ENCODE measurements around the gene LRRC40. TPM values are rescaled to one million over a fixed set of nuclear protein-coding genes. Genes with fewer than 3 reads are reported as not detected.
"Not testable (repeated sequence)": the region's sequence is repeated elsewhere in the genome, so short reads cannot be mapped to it uniquely, and the experiment has no call there.

The LRRC40 gene
- total RNA-seq, 1 experiment from 2014 or later: 13.4 TPM

DNA sequence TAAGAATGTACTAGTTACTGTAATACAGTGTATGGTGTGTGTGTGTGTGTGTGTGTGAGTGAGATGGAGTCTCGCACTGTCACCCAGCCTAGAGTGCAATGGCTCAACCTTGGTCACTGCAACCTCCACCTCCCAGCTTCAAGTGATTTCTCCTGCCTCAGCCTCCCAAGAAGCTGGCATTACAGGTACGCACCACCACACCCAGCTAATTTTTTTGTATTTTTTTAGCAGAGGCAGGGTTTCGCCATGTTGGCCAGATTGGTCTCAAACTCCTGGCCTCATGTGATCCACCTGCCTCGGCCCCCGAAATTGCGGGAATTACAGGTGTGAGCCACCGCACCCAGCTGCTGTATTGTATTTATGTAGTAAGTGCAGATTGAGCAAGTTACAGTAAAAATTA lies 2.9 kb upstream of the LRRC40 start:
- Histone ChIP-seq H3K36me3 (ENCODE audit: control insufficient read depth in 1 of 2, insufficient read depth in 2 of 2, low read length in 2 of 2) (peaks cover 0 to 5% of the 10 kb centered on the region in 2 experiments; a peak in 3 of 4 replicates), H3K9me2 (ENCODE audit: insufficient read depth) (no peaks in the 10 kb centered on the region), H3K27me3 (ENCODE audit: insufficient read depth, low read length) (no peaks in the 10 kb centered on the region), H3K79me2 (ENCODE audit: insufficient read depth, low read length) (peaks cover 100% of the 10 kb centered on the region), H3K4me2 (ENCODE audit: low read length) (no peak overlapping the region), H3K9me3 (ENCODE audit: control insufficient read depth in 1 of 2, insufficient read depth in 1 of 2, low read depth in 1 of 2, low read length in 2 of 2) (no peaks in the 10 kb centered on the region), H3K9ac (ENCODE audit: low read length) (no peak overlapping the region), H3K4me3 (replicated peaks in 1 of 2; ENCODE audit: low read depth in 1 of 2, low read length in 2 of 2) (no peak overlapping the region), H4K20me1 (ENCODE audit: insufficient read depth) (no peaks in the 10 kb centered on the region; the same call in 1 of the 2 replicates), H3K27ac (ENCODE audit: low read depth, low read length) (no peak overlapping the region), H3K4me1 (ENCODE audit: control insufficient read depth in 1 of 2, insufficient read depth in 2 of 2, low read length in 2 of 2) (peaks cover 9 to 17% of the 10 kb centered on the region in 2 experiments; a peak in 3 of 4 replicates), H2AFZ (ENCODE audit: low read depth, low read length, poor library complexity, severe bottlenecking) (no peak overlapping the region)
- no TSS peak for BruUV-seq (replicated peaks)
- ChIA-PET POLR2A (interaction anchor here (0.8 to 1.2 kb wide), 2 partner anchors 12 to 13 kb away, joined by 3 to 8 read pairs; partner anchors contain the start of gene SRSF11), CTCF (interaction anchor here (0.6 kb wide), 1 partner anchor 1707 kb away, joined by 3 read pairs; no protein-coding TSS in a partner anchor), RAD21 (ENCODE audit: low non-redundant PET in 1 of 2, low total read pairs in 2 of 2, uncharacterized antibody in 2 of 2, unreplicated experiment in 2 of 2) (no interaction called here)
- no peak for DNase-seq (ENCODE audit: low read depth, low spot score)
- intact Hi-C loops (cut with micrococcal nuclease): no loop called here
- ATAC-seq: no peak
- TF ChIP-seq RAD21 (IDR thresholded peaks at IDR 0.05; ENCODE audit: low read depth) (no peak), TCF7L2 (IDR thresholded peaks at IDR 0.05; ENCODE audit: borderline replicate concordance, extremely low read depth, insufficient read depth, insufficient read length) (no peak), EZH2phosphoT487 (IDR thresholded peaks at IDR 0.05; ENCODE audit: borderline replicate concordance) (no peak), CEBPB (IDR thresholded peaks at IDR 0.05; ENCODE audit: low read depth) (no peak)

DNA sequence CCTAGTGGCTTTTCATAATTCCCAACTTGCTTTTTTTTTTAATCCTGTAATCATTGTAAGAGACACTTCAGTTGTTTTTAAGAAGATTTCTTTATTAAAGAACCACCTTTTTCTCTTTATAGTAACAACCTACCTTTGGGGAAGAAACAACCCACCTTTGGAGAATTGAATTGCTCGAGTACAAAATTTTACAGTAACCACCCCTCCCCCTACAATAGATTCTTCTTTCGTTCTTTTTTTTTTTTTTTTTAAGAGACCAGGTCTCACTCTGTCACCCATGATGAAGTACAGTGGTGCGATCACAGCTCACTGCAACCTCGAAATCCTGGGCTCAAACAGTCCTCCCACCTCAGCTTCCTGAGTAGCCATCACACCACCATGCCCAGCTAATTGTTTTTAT lies 2.1 kb upstream of the LRRC40 start:
- Histone ChIP-seq H3K4me2 (ENCODE audit: low read length) (0 out of 2 replicates have a peak overlapping the region, but pooled peaks have one; percentile 78), H3K27me3 (ENCODE audit: insufficient read depth, low read length) (no peaks in the 10 kb centered on the region), H3K9me2 (ENCODE audit: insufficient read depth) (no peaks in the 10 kb centered on the region), H3K9ac (ENCODE audit: low read length) (no peak overlapping the region), H3K4me3 (replicated peaks in 1 of 2; ENCODE audit: low read depth in 1 of 2, low read length in 2 of 2) (no peak overlapping the region), H3K36me3 (ENCODE audit: control insufficient read depth in 1 of 2, insufficient read depth in 2 of 2, low read length in 2 of 2) (peaks cover 0 to 5% of the 10 kb centered on the region in 2 experiments; a peak in 3 of 4 replicates), H3K4me1 (ENCODE audit: control insufficient read depth in 1 of 2, insufficient read depth in 2 of 2, low read length in 2 of 2) (peaks cover 9 to 17% of the 10 kb centered on the region in 2 experiments; a peak in 3 of 4 replicates), H3K79me2 (ENCODE audit: insufficient read depth, low read length) (peaks cover 100% of the 10 kb centered on the region), H2AFZ (ENCODE audit: low read depth, low read length, poor library complexity, severe bottlenecking) (no peak overlapping the region), H3K27ac (ENCODE audit: low read depth, low read length) (no peak overlapping the region), H3K9me3 (ENCODE audit: control insufficient read depth in 1 of 2, insufficient read depth in 1 of 2, low read depth in 1 of 2, low read length in 2 of 2) (no peaks in the 10 kb centered on the region), H4K20me1 (ENCODE audit: insufficient read depth) (no peaks in the 10 kb centered on the region; the same call in 1 of the 2 replicates)
- ChIA-PET CTCF (no interaction called here), POLR2A (no interaction called here), RAD21 (ENCODE audit: low non-redundant PET in 1 of 2, low total read pairs in 2 of 2, uncharacterized antibody in 2 of 2, unreplicated experiment in 2 of 2) (no interaction called here)
- ATAC-seq: no peak
- DNase-seq (ENCODE audit: low read depth, low spot score): no peak
- no TSS peak for BruUV-seq (replicated peaks)
- TF ChIP-seq POLR2AphosphoS5 (IDR thresholded peaks at IDR 0.05; ENCODE audit: low read depth, low read length): no peak
- TF ChIP-seq SRF (IDR thresholded peaks at IDR 0.05; ENCODE audit: low read depth): no peak
- intact Hi-C loops (cut with micrococcal nuclease): no loop called here

DNA sequence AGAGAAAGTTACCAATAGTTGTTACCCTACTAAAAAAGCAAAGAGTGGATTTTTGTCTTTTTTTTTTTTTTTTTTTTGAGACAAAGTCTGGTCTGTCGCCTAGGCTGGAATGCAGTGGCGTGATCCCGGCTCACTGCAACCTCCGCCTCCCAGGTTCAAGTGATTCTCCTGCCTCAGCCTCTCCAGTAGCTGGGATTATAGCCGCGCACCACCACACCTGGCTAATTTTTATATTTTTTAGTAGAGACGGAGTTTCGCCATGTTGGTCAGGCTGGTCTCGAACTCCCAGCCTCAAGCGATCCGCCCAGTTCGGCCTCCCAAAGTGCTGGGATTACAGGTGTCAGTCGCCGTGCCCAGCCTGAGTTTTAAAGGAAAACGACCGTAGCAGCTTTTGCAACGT lies 1.5 kb upstream of the LRRC40 start:
- H3K27ac ChIP-seq (ENCODE audit: low read depth, low read length); H3K36me3 ChIP-seq (ENCODE audit: control insufficient read depth in 1 of 2, insufficient read depth in 2 of 2, low read length in 2 of 2); ATAC-seq; H3K27me3 ChIP-seq (ENCODE audit: insufficient read depth, low read length); H2AFZ ChIP-seq (ENCODE audit: low read depth, low read length, poor library complexity, severe bottlenecking); H4K20me1 ChIP-seq (ENCODE audit: insufficient read depth); BruUV-seq (replicated peaks); CTCF ChIA-PET; H3K9me2 ChIP-seq (ENCODE audit: insufficient read depth); DNase-seq (ENCODE audit: low read depth, low spot score); H3K9me3 ChIP-seq (ENCODE audit: control insufficient read depth in 1 of 2, insufficient read depth in 1 of 2, low read depth in 1 of 2, low read length in 2 of 2); RAD21 ChIA-PET (ENCODE audit: low non-redundant PET in 1 of 2, low total read pairs in 2 of 2, uncharacterized antibody in 2 of 2, unreplicated experiment in 2 of 2): not testable (repeated sequence)
- peaks cover 100% of the 10 kb centered on the region for H3K79me2 ChIP-seq (ENCODE audit: insufficient read depth, low read length)
- POLR2A ChIA-PET: interaction anchor here (0.7 kb wide), 1 partner anchor 685 kb away, joined by 3 read pairs; no protein-coding TSS in a partner anchor
- intact Hi-C loops (cut with micrococcal nuclease): loop anchor here (1.0 kb wide), 1 partner anchor 14 kb away; the partner anchor contains the start of gene SRSF11
- peak overlapping the region; percentile 85 to 92 for H3K4me3 ChIP-seq (replicated peaks in 1 of 2; ENCODE audit: low read depth in 1 of 2, low read length in 2 of 2)
- peaks cover 9 to 17% of the 10 kb centered on the region in 2 experiments; a peak in 3 of 4 replicates for H3K4me1 ChIP-seq (ENCODE audit: control insufficient read depth in 1 of 2, insufficient read depth in 2 of 2, low read length in 2 of 2)
- H3K9ac ChIP-seq (ENCODE audit: low read length): peak overlapping the region; percentile 92
- H3K4me2 ChIP-seq (ENCODE audit: low read length): peak overlapping the region; percentile 78
